Naive thymus-derived CD4-positive, alpha-beta T cell (primary cell): ENCODE data around the gene CRNKL1. TPM values are rescaled to one million over a fixed set of nuclear protein-coding genes. Genes with fewer than 3 reads are reported as not detected.

Experiments used
- ATAC-seq: fragments of 150-1000 bp; cut with Tn5 transposase; 2 replicates; pipeline ENCODE4 v1.10.0; 2021; ENCODE audit warnings: mild to moderate bottlenecking, moderate library complexity
- CTCF ChIA-PET: fragments of 350-600 bp; sonication (Branson Sonifier 250); formaldehyde crosslinking; loops from one replicate; lab custom pipeline; 2021; ENCODE audit warnings: antibody characterized with exemption; lab: Charles Lee
- POLR2A ChIA-PET: fragments of 350-600 bp; sonication (Branson Sonifier 250); formaldehyde crosslinking; loops from one replicate; lab custom pipeline; 2021; ENCODE audit warnings: antibody characterized with exemption, inconsistent platforms; lab: Charles Lee
- DNase-seq, 9 donors: peaks; one replicate each; pipeline versions ENCODE4 v3.0.0 to v3.0.0-alpha.2; 2020 to 2022; ENCODE audit warnings: mixed read lengths in 1 of 9
- H3K27ac ChIP-seq: one replicate; pipeline ENCODE4 v1.7.0; 2013; ENCODE audit warnings: mild to moderate bottlenecking, low read depth, low read length, moderate library complexity
- H3K27me3 ChIP-seq, 2 donors: one replicate each; pipeline ENCODE4 v1.7.0; 2013; ENCODE audit warnings: low read length in 2 of 2, mild to moderate bottlenecking in 2 of 2, moderate library complexity in 2 of 2; ENCODE audit not compliant: control insufficient read depth in 2 of 2, insufficient read depth in 2 of 2
- H3K36me3 ChIP-seq, 3 experiments: 1 replicate in 2 of 3; 2 replicates in 1 of 3; pipeline ENCODE4 v1.7.0; 2013; ENCODE audit warnings: low read length in 3 of 3, mild to moderate bottlenecking in 3 of 3, moderate library complexity in 1 of 3; ENCODE audit not compliant: insufficient read depth in 3 of 3, control insufficient read depth in 2 of 3
- H3K4me1 ChIP-seq, 2 donors: one replicate each; pipeline ENCODE4 v1.7.0; 2013; ENCODE audit warnings: low read length in 2 of 2, mild to moderate bottlenecking in 2 of 2, moderate library complexity in 1 of 2; ENCODE audit not compliant: control insufficient read depth in 2 of 2, insufficient read depth in 2 of 2
- H3K4me3 ChIP-seq: 2 replicates; pipeline ENCODE4 v1.7.0; 2013; ENCODE audit warnings: mild to moderate bottlenecking, low read length
- H3K9me3 ChIP-seq, 3 experiments: 1 replicate in 2 of 3; 2 replicates in 1 of 3; pipeline ENCODE4 v1.7.0; 2013; ENCODE audit warnings: low read length in 3 of 3; ENCODE audit not compliant: control insufficient read depth in 2 of 3
- H3K27ac Mint-ChIP-seq, 9 donors: one replicate each; pipeline ENCODE4 v1.8.0; 2020 to 2022; ENCODE audit warnings: mixed read lengths in 9 of 9, mild to moderate bottlenecking in 8 of 9, moderate library complexity in 5 of 9, inconsistent platforms in 2 of 9
- H3K27me3 Mint-ChIP-seq, 5 donors: one replicate each; pipeline ENCODE4 v1.8.0; 2021 to 2022; ENCODE audit warnings: mixed read lengths in 5 of 5, mild to moderate bottlenecking in 1 of 5
- H3K36me3 Mint-ChIP-seq, 5 donors: one replicate each; pipeline ENCODE4 v1.8.0; 2020 to 2022; ENCODE audit warnings: mixed read lengths in 5 of 5, mild to moderate bottlenecking in 3 of 5, inconsistent platforms in 1 of 5
- H3K4me1 Mint-ChIP-seq, 7 donors: one replicate each; pipeline ENCODE4 v1.8.0; 2020 to 2022; ENCODE audit warnings: mixed read lengths in 7 of 7, mild to moderate bottlenecking in 3 of 7, inconsistent platforms in 1 of 7
- H3K4me3 Mint-ChIP-seq, 10 donors: one replicate each; pipeline ENCODE4 v1.8.0; 2020 to 2022; ENCODE audit warnings: mild to moderate bottlenecking in 10 of 10, mixed read lengths in 10 of 10, moderate library complexity in 6 of 10, inconsistent platforms in 2 of 10
- H3K9me3 Mint-ChIP-seq, 11 donors: one replicate each; pipeline ENCODE4 v1.8.0; 2020 to 2022; ENCODE audit warnings: mixed read lengths in 11 of 11, mild to moderate bottlenecking in 4 of 11, inconsistent platforms in 1 of 11, moderate library complexity in 1 of 11
- intact Hi-C, 2 donors: fragments of 100-400 bp; cut with micrococcal nuclease; formaldehyde crosslinking; loops; one replicate each; pipeline ENCODE4 v1.15.1; 2023
- polyA plus RNA-seq, 2 donors: library from polyadenylated mRNA; unstranded; fragments of 300-500 nt; fragmentation: Illumina TruSeq; gene quantifications; one replicate each; pipeline ENCODE4 v1.2.3, GENCODE V29; 2021
- total RNA-seq, 6 experiments: library from RNA in 5 of 6; stranded (reverse) in 5 of 6; gene quantifications; 1 replicate in 5 of 6; 2 replicates in 1 of 6; pipeline ENCODE4 v1.2.3 and lab custom pipeline; 2021 to 2026

CRNKL1 gene
- total and polyA plus RNA-seq, 7 experiments from 2014 or later = 9.1 to 32.1 (median 20.2) TPM

DNA sequence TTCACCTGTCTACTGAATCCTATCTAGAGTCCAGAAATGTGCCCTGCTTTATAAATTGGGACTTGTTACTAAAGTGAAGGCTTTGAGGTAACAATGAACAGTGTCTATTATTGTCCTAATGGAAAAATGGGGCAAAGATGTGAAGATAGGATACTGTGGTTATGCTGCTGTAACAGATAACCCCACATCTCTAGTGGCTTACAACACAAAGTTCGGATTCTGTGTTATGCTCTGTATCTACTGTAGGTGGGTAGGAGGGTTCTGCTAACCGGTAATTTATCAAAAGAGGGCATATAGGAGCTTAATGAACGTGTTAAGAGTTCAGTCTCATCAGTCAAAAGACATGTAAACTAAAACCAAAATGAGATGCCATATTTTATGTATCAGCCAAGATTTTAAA lies 28.9 kb downstream of the CRNKL1 start:
- no peaks in the 10 kb centered on the region for H3K27me3 Mint-ChIP-seq
- Histone ChIP-seq H3K27ac (no peak overlapping the region), H3K4me3 (no peak overlapping the region), H3K4me1 (peaks cover 2 to 21% of the 10 kb centered on the region in 2 donors), H3K9me3 (no peaks in the 10 kb centered on the region), H3K36me3 (peaks cover 0 to 20% (median 0%) of the 10 kb centered on the region in 3 experiments), H3K27me3 (no peaks in the 10 kb centered on the region)
- peaks cover 0 to 24% (median 8%) of the 10 kb centered on the region in 5 donors for H3K36me3 Mint-ChIP-seq
- ATAC-seq = no peak
- intact Hi-C loops = no loop called here
- peak overlapping the region in 5 of 9 donors; percentile 5 to 82 (median 56) for H3K27ac Mint-ChIP-seq
- DNase-seq = no peak
- H3K9me3 Mint-ChIP-seq = no peaks in the 10 kb centered on the region
- ChIA-PET CTCF (no interaction called here), POLR2A (interaction anchor here (0.7 kb wide), 1 partner anchor 28 kb away, joined by 3 read pairs; no protein-coding TSS in a partner anchor)
- H3K4me3 Mint-ChIP-seq = no peak overlapping the region
- H3K4me1 Mint-ChIP-seq = peaks cover 31 to 62% (median 49%) of the 10 kb centered on the region in 7 donors

DNA sequence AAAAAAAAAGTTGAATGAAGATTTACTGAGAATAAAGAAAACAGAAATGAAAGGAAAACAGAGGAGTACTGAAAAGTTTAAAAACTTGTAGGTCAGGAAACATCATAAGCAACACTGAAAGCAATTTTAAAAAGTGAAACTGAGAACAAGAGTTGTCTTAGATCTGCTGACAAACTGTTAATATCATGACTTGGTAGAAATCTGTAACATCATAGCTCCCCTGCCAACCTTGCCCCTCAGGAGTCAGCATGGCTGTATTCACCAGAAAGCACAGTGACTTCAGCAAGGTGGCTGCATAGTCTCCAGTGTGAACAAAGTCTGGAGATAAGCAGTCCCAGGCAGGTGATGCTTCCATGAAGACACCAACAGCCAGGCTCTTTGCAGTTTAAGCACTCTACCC lies 29.8 kb downstream of the CRNKL1 start:
- Histone ChIP-seq H3K27ac (no peak overlapping the region), H3K4me1 (peaks cover 9 to 28% of the 10 kb centered on the region in 2 donors), H3K9me3 (no peaks in the 10 kb centered on the region), H3K4me3 (no peak overlapping the region), H3K36me3 (peaks cover 0 to 22% (median 0%) of the 10 kb centered on the region in 3 experiments), H3K27me3 (no peaks in the 10 kb centered on the region)
- CTCF ChIA-PET = no interaction called here
- Mint-ChIP-seq H3K27me3 (no peaks in the 10 kb centered on the region), H3K27ac (peak overlapping the region in 5 of 9 donors; percentile 25 to 82 (median 41)), H3K4me1 (peaks cover 38 to 70% (median 57%) of the 10 kb centered on the region in 7 donors), H3K36me3 (peaks cover 0 to 18% (median 7%) of the 10 kb centered on the region in 5 donors), H3K4me3 (peak overlapping the region in 1 of 10 donors; percentile 70), H3K9me3 (no peaks in the 10 kb centered on the region)
- ATAC-seq = no peak
- POLR2A ChIA-PET = no interaction called here
- intact Hi-C loops = loop anchor here in 1 of 2 donors (1.0 kb wide), 1 partner anchor 30 kb away; the partner anchor contains the start of genes CFAP61 and CRNKL1
- DNase-seq = no peak

DNA sequence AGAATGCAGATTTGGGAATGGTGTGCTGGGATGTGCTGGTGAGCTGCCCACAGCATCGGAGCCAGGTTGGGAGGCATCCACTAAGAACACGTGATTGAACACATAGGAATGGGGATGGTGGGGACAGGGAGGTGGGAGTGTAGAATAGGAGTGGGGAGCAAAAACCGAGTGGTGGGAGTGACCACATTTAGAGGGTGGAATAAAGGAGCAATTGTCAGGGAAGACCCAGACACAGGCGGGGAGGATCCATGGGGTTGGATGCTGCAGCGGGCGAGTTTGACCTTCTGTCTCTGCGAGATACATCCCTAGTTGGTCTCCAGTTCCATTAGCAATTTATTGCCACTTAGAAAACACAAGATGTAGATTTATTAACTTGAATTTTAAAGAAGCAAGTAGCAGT lies 30.4 kb downstream of the CRNKL1 start:
- Histone ChIP-seq H3K9me3 (no peaks in the 10 kb centered on the region), H3K4me1 (peaks cover 9 to 28% of the 10 kb centered on the region in 2 donors), H3K36me3 (peaks cover 0 to 22% (median 0%) of the 10 kb centered on the region in 3 experiments), H3K27ac (no peak overlapping the region), H3K27me3 (no peaks in the 10 kb centered on the region), H3K4me3 (no peak overlapping the region)
- Mint-ChIP-seq H3K27ac (peak overlapping the region in 7 of 9 donors; percentile 5 to 71 (median 41)), H3K4me1 (peaks cover 41 to 73% (median 61%) of the 10 kb centered on the region in 7 donors), H3K4me3 (peak overlapping the region in 1 of 10 donors; percentile 65), H3K9me3 (no peaks in the 10 kb centered on the region), H3K36me3 (peaks cover 0 to 16% (median 6%) of the 10 kb centered on the region in 5 donors), H3K27me3 (no peaks in the 10 kb centered on the region)
- ChIA-PET POLR2A (no interaction called here), CTCF (no interaction called here)
- ATAC-seq (no peak), DNase-seq (no peak)
- intact Hi-C loops = loop anchor here in 1 of 2 donors (1.0 kb wide), 1 partner anchor 30 kb away; the partner anchor contains the start of genes CFAP61 and CRNKL1

DNA sequence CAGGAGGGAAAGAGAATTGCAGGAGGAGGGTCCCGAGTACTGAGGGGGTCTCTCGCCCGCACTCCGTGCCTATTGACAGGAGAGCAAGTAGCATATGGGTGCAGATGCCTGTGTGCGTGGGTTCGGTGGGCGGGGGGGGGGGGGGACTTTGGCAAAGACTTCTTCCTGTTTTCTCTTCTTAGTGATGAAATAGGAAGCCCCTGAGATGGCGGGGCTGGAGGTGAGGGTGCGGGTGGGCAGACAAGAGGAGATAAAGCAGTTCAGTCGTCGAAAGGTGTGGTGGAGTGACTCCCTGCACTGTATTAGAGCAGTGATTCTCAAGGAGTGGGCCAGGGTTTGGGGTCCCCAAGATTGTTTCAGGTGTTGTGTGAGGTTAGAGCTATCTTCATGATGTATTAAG lies 31.4 kb downstream of the CRNKL1 start:
- Histone ChIP-seq H3K36me3 (peaks cover 0 to 18% (median 0%) of the 10 kb centered on the region in 3 experiments), H3K27me3 (no peaks in the 10 kb centered on the region), H3K4me3 (no peak overlapping the region), H3K9me3 (no peaks in the 10 kb centered on the region), H3K4me1 (peaks cover 9 to 28% of the 10 kb centered on the region in 2 donors), H3K27ac (no peak overlapping the region)
- intact Hi-C loops = no loop called here
- ATAC-seq = no peak
- Mint-ChIP-seq H3K4me3 (peak overlapping the region in 4 of 10 donors; percentile 2 to 93 (median 46)), H3K4me1 (peaks cover 41 to 75% (median 66%) of the 10 kb centered on the region in 7 donors), H3K27ac (peak overlapping the region; percentile 41 to 88 (median 66)), H3K27me3 (no peaks in the 10 kb centered on the region), H3K36me3 (peaks cover 0 to 16% (median 4%) of the 10 kb centered on the region in 5 donors), H3K9me3 (no peaks in the 10 kb centered on the region)
- ChIA-PET CTCF (no interaction called here), POLR2A (interaction anchor here (1.0 kb wide), 1 partner anchor 31 kb away, joined by 4 read pairs; the partner anchor contains the start of genes CFAP61 and CRNKL1)
- no peak for DNase-seq

DNA sequence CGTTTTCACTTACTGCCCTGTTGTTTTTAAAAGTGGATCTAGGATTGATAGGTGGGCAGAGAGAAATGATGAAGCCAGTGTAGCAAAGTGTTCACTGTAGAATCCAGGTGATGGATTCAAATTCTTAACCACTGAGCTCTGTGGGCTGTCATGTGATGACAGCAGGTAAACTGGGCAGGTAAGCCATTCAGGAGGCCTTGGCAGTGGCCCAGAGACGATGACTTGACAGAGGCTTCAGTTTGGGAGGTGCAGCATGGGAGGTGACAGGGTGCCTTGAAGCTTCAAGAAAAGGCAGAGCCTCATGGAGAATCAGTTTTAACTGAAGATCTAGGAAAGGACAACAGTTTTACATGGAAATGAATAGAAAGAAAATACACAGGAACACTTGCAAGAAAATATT lies 33.1 kb downstream of the CRNKL1 start:
- ATAC-seq = no peak
- peaks cover 0 to 18% (median 0%) of the 10 kb centered on the region in 3 experiments for H3K36me3 ChIP-seq
- peak overlapping the region in 7 of 9 donors; percentile 76 to 93 (median 90) for H3K27ac Mint-ChIP-seq
- no peaks in the 10 kb centered on the region for H3K27me3 Mint-ChIP-seq
- H3K4me1 ChIP-seq = peaks cover 9 to 28% of the 10 kb centered on the region in 2 donors
- H3K4me1 Mint-ChIP-seq = peaks cover 36 to 77% (median 73%) of the 10 kb centered on the region in 7 donors
- POLR2A ChIA-PET = interaction anchor here (1.2 kb wide), 1 partner anchor 33 kb away, joined by 3 read pairs; the partner anchor contains the start of genes CFAP61 and CRNKL1
- CTCF ChIA-PET = no interaction called here
- H3K4me3 Mint-ChIP-seq = peak overlapping the region; percentile 85 to 95 (median 92)
- H3K27me3 ChIP-seq = no peaks in the 10 kb centered on the region
- no peak for DNase-seq
- H3K9me3 Mint-ChIP-seq = no peaks in the 10 kb centered on the region
- no peaks in the 10 kb centered on the region for H3K9me3 ChIP-seq
- H3K27ac ChIP-seq = peak overlapping the region; percentile 83
- no peak overlapping the region for H3K4me3 ChIP-seq
- peaks cover 0 to 9% (median 4%) of the 10 kb centered on the region in 5 donors for H3K36me3 Mint-ChIP-seq
- intact Hi-C loops = loop anchor here in 1 of 2 donors (5.0 kb wide), 4 partner anchors 1227 to 1882 kb away; partner anchors contain the start of genes DTD1, KAT14, PET117 and ZNF133

DNA sequence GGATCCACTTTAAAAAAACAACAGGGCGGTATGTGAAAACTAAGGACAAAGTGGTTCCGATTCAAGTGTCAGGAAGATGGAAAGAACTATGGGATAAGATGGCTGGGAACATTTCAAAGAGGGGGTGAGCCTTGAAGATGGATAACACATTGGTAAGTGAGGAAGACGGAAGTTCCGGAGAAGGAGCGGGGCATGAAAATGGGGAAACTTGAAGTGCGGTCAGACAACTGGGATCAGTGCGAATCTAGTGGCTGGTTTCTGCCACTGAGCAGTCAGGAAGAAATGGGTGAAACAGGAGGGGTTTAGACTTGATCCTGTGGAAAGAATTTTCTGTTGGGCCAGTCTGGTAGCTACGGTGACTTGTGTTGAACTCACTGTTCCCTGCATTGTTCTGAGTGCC lies 33.9 kb downstream of the CRNKL1 start:
- intact Hi-C loops = loop anchor here in 1 of 2 donors (5.0 kb wide), 4 partner anchors 1226 to 1881 kb away; partner anchors contain the start of genes DTD1, KAT14, PET117 and ZNF133
- ChIA-PET CTCF (interaction anchor here (3.0 kb wide), 1 partner anchor 34 kb away, joined by 29 read pairs; the partner anchor contains the start of genes CFAP61 and CRNKL1), POLR2A (interaction anchor here (1.2 kb wide), 1 partner anchor 34 kb away, joined by 3 read pairs; the partner anchor contains the start of genes CFAP61 and CRNKL1)
- ATAC-seq (no peak), DNase-seq (no peak)
- no peaks in the 10 kb centered on the region for H3K9me3 Mint-ChIP-seq
- Histone ChIP-seq H3K27me3 (no peaks in the 10 kb centered on the region), H3K36me3 (peaks cover 0 to 14% (median 0%) of the 10 kb centered on the region in 3 experiments), H3K27ac (peak overlapping the region; percentile 83), H3K9me3 (no peaks in the 10 kb centered on the region), H3K4me3 (no peak overlapping the region), H3K4me1 (peaks cover 9 to 28% of the 10 kb centered on the region in 2 donors)
- H3K36me3 Mint-ChIP-seq = peaks cover 0 to 4% (median under 1%) of the 10 kb centered on the region in 5 donors
- no peaks in the 10 kb centered on the region for H3K27me3 Mint-ChIP-seq
- peaks cover 36 to 69% (median 66%) of the 10 kb centered on the region in 7 donors for H3K4me1 Mint-ChIP-seq
- H3K27ac Mint-ChIP-seq = peak overlapping the region; percentile 60 to 94 (median 90)
- peak overlapping the region; percentile 85 to 95 (median 92) for H3K4me3 Mint-ChIP-seq
